Left lung (tissue), 10 donors: ENCODE measurements around the gene NEK7. TPM values are rescaled to one million over a fixed set of nuclear protein-coding genes. Genes with fewer than 3 reads are reported as not detected.
A peak's percentile ranks its signal among the peaks of the same experiment; 100 is the strongest.

Experiments
- ATAC-seq: fragments of 200-7000 bp; cut with Tn5 transposase; one replicate; pipeline ENCODE4 v1.9.1; 2020; ENCODE audit warnings: moderate library complexity
- DNase-seq, 4 donors: peaks; one replicate each; pipeline ENCODE4 v3.0.0-alpha.2; 2013 to 2020
- H3K27ac ChIP-seq, 2 donors: fragments of 200-600 bp; sonication (generic) in 1 of 2; one replicate each; pipeline versions ENCODE4 v1.5.0 to v1.8.0; 2020 to 2021
- H3K27me3 ChIP-seq, 2 donors: fragments of 200-600 bp; sonication (generic) in 1 of 2; one replicate each; pipeline versions ENCODE4 v1.5.0 to v1.8.0; 2020 to 2021
- H3K36me3 ChIP-seq, 2 donors: fragments of 200-600 bp; sonication (generic) in 1 of 2; one replicate each; pipeline versions ENCODE4 v1.5.0 to v1.8.0; 2020 to 2021
- H3K4me1 ChIP-seq, 2 donors: fragments of 200-600 bp; one replicate each; pipeline ENCODE4 v1.8.0; 2021
- H3K4me3 ChIP-seq, 2 donors: fragments of 200-600 bp; sonication (generic) in 1 of 2; one replicate each; pipeline versions ENCODE4 v1.5.0 to v1.8.0; 2020 to 2021; ENCODE audit warnings: mild to moderate bottlenecking in 1 of 2
- H3K9me3 ChIP-seq, 2 donors: fragments of 200-600 bp; sonication (generic) in 1 of 2; one replicate each; pipeline versions ENCODE4 v1.5.0 to v1.8.0; 2020 to 2021
- intact Hi-C, 2 donors: fragments of 100-400 bp; cut with DNase I; formaldehyde crosslinking; loops; one replicate each; pipeline versions ENCODE4 v1.11.2 to v1.14.2; 2022
- polyA plus RNA-seq, 6 donors: library from polyadenylated mRNA; unstranded; fragments of 120-200 nt; gene quantifications; one replicate each; pipeline ENCODE4 v1.2.1, GENCODE V29; 2013; ENCODE audit not compliant: insufficient read length in 6 of 6
- total RNA-seq, 2 donors: library from RNA; stranded (reverse); fragmentation: NEBNext Ultra II Directional; extraction: Animal tissue kit (Norgen Biotek cat#: 25700); gene quantifications; one replicate each; pipeline ENCODE4 v1.2.1, GENCODE V29; 2021
- TF ChIP-seq, protein P1 (sequence below), 2 donors: fragments of 200-600 bp; sonication (generic) in 1 of 2; IDR thresholded peaks; one replicate each; pipeline versions ENCODE4 v1.5.0 to v1.8.0; 2021; ENCODE audit warnings: antibody characterized with exemption in 2 of 2
- donor health status: DM: no; HTN: yes; CAD: no.
- donor health status: DM: no; HTN: no; CAD: no.

Gene NEK7
- total and polyA plus RNA-seq, 8 donors = 66.9 to 102 (median 76.1) TPM

DNA sequence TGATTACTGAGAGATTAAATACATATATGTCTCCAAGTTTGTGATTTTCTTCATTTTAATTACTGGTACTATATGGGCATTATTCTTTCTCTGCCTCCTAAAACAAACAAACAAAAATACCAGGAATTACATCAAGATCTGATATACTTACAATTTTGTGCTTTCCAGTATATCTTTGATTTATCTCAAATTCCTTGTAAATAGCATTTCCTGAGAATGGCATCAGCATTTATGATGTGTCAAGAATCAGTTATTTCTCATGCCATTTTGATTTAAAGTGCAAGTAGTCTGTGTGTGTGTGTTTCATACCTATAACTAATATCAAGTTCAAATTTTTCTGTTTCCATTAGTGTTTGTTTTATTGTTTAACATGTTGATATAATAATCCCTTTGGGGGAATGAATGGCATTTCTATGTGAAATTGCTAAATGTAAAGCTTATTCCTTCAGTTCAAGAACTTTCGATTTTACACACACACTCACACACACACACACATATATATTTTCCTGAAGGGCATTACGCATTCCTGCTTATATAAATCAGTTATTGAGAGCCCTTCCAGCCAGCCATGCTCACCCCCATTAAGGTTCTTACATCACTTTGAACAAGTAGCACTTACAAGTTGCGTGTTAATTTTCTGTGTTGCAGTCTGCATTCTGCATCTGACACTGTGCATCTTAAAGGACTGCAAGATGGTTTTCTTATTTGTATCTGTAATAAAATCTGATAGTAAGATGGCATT lies 102.7 kb downstream of the NEK7 start:
- no peaks in the 10 kb centered on the region for H3K27me3 ChIP-seq
- intact Hi-C loops = no loop called here
- no peak for DNase-seq

DNA sequence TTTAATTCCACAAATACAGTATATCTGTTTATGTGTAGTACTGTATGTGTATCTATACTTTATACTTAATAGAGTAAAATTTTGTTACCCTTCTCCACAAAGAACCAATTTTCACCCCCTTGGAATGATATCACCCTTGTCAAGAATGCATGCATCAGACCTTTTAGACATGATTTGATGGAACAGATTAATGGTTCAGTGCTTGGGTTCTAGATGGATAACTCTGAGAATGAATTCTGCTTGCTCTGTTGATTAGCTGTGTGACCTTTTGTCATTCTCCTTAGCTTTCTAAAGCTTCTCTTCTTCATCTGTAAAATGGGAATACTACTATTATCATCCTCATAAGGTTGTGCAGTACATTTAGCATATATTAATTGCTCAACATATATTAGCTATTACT lies 105.1 kb downstream of the NEK7 start:
- intact Hi-C loops = no loop called here
- no peak for ATAC-seq
- Histone ChIP-seq H3K27ac (no peak overlapping the region), H3K4me1 (no peaks in the 10 kb centered on the region), H3K27me3 (no peaks in the 10 kb centered on the region), H3K36me3 (no peaks in the 10 kb centered on the region), H3K9me3 (no peaks in the 10 kb centered on the region), H3K4me3 (no peak overlapping the region)
- DNase-seq = no peak
- TF ChIP-seq, protein P1, sequence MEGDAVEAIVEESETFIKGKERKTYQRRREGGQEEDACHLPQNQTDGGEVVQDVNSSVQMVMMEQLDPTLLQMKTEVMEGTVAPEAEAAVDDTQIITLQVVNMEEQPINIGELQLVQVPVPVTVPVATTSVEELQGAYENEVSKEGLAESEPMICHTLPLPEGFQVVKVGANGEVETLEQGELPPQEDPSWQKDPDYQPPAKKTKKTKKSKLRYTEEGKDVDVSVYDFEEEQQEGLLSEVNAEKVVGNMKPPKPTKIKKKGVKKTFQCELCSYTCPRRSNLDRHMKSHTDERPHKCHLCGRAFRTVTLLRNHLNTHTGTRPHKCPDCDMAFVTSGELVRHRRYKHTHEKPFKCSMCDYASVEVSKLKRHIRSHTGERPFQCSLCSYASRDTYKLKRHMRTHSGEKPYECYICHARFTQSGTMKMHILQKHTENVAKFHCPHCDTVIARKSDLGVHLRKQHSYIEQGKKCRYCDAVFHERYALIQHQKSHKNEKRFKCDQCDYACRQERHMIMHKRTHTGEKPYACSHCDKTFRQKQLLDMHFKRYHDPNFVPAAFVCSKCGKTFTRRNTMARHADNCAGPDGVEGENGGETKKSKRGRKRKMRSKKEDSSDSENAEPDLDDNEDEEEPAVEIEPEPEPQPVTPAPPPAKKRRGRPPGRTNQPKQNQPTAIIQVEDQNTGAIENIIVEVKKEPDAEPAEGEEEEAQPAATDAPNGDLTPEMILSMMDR (IDR thresholded peaks at IDR 0.05) = no peak

More for the DNA sequence above, 102.7 kb downstream of the NEK7 start:
- H3K27ac ChIP-seq = no peak overlapping the region
- ATAC-seq = no peak
- H3K4me3 ChIP-seq = no peak overlapping the region
- peaks cover 0 to 1% of the 10 kb centered on the region in 2 donors for H3K4me1 ChIP-seq
- no peaks in the 10 kb centered on the region for H3K36me3 ChIP-seq
- no peaks in the 10 kb centered on the region for H3K9me3 ChIP-seq
- TF ChIP-seq, protein P1 (IDR thresholded peaks at IDR 0.05) = no peak

DNA sequence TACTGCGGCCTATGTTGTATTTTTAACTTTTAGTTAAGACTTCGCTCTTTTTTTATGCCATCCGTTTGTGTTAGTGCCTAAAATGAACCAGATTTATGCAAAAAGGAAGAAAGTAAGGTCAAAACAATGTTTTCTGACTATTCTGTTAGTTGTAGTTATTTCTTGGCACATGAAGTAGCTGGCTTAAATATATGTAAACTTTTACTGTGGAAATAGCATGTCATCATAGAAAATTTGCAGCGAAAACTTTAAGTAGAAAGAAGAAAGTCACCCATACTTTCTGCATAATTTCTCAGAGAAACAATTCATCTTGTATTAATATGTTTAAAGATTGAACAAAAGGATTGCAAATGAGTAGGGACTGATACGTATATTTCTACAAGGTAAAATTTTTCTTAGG lies 106.4 kb downstream of the NEK7 start:
- intact Hi-C loops = no loop called here
- TF ChIP-seq, protein P1 (IDR thresholded peaks at IDR 0.05) = no peak

DNA sequence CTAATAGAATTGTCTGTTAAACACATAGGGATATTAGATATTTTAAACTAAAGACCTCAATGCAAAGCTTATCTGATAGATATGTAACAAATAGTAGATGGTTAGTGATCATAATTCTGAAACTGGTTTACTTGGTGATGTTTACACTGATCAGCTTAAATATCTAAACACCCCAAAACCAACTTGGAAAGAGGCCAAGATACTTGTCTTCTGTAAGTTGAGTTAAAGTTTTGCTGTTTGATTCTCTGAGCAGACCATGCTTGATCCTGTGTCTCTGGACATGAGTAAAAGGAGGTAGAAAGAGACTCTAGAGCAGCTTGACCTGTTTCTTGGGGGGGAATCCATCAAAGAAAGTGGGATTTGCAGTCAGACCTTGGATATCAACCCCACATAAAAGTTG lies 107.5 kb downstream of the NEK7 start:
- ATAC-seq (no peak), DNase-seq (no peak)
- H3K4me3 ChIP-seq = no peak overlapping the region
- no peak overlapping the region for H3K27ac ChIP-seq
- H3K4me1 ChIP-seq = peaks cover 0 to 3% of the 10 kb centered on the region in 2 donors
- H3K36me3 ChIP-seq = no peaks in the 10 kb centered on the region
- TF ChIP-seq, protein P1 (IDR thresholded peaks at IDR 0.05) = no peak
- H3K9me3 ChIP-seq = no peaks in the 10 kb centered on the region
- no peaks in the 10 kb centered on the region for H3K27me3 ChIP-seq
- intact Hi-C loops = no loop called here

More for the DNA sequence above, 106.4 kb downstream of the NEK7 start:
- Histone ChIP-seq H3K36me3 (no peaks in the 10 kb centered on the region), H3K4me1 (no peaks in the 10 kb centered on the region), H3K27ac (no peak overlapping the region), H3K27me3 (no peaks in the 10 kb centered on the region), H3K4me3 (no peak overlapping the region), H3K9me3 (no peaks in the 10 kb centered on the region)
- DNase-seq (peak in 1 of 4 donors; percentile 28), ATAC-seq (no peak)

DNA sequence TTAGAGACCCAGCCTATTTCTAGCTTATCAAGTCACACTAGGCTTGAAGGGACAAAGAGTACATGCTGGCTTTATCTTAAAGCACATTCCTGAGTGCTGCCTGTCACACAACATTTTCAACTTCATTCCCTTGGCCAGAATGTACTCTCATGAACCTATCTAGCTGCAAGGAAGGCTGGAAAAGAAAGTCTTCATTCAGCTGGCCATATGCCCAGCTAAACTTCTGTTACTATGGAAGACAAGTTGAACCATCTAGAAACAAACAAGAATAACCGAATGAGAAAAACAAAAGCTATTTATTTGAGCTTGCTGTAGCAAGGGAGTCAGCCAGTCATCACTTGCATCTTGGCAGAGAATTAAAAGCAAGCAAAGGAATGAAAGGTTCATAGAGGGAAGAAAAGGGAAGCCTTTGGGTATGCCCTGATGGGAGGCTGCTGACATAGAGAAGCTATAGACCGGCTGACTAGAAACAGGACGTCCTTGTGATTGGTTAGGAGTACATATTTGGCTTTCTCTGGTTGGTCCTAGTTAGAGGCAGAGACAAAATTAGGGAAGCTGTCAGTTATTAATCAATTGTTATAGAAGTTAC lies 108.4 kb downstream of the NEK7 start:
- TF ChIP-seq, protein P1 (IDR thresholded peaks at IDR 0.05) = no peak
- H3K4me3 ChIP-seq = no peak overlapping the region
- no peak overlapping the region for H3K27ac ChIP-seq
- intact Hi-C loops = no loop called here
- no peaks in the 10 kb centered on the region for H3K27me3 ChIP-seq
- H3K36me3 ChIP-seq = no peaks in the 10 kb centered on the region
- ATAC-seq (peak; percentile 59), DNase-seq (no peak)
- H3K4me1 ChIP-seq = peaks cover 0 to 3% of the 10 kb centered on the region in 2 donors
- no peaks in the 10 kb centered on the region for H3K9me3 ChIP-seq
